ENCODE results near the gene KLK5. TPM values are rescaled to one million over a fixed set of nuclear protein-coding genes. Genes with fewer than 3 reads are reported as not detected.

The KLK5 gene
- total RNA-seq, 4 donors from 2014 or later = not detected

DNA sequence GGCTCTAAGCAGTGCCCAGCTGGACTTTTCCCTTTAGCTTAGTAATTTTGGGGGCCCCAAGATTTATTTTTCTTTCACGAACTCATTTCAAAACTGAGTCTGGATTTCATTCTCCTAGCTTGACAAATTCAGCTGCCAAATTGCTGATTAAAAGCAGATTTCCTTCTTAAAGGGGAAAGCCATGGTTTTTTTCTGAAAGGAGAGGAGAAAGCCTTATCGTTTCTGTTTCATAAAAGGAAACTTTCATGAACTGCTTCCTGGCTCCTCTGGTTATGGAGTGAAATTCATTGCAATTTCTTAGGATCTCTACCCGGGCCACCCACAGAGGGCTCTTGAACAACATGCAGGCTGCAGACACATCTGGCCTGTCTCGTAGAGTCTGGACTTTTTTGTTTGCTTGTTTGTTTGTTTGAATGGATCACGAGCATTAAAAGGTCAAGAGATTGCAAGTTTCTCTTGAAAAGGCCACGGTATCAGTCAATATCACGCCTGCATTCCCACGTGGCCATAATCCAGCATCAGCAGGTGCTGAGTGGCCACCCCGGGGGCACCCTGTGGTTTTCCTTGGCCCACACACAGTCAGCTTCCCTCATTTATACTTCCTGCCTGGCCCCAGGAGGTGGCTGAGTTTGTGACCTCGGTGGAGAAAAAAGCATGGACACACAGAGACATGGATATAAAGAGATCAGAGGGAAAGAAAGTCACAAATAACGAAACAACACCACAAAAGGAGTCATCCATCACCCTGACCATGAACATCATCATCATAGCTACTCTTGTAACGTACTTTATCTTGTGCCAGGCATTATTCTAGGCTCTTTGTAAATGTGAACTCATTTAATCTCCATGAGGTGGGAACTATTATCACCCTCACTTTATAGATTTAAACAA is 31.2 kb downstream of the KLK5 start:
- Histone ChIP-seq H3K36me3 (no peaks in the 10 kb centered on the region), H3K27me3 (peaks cover 0 to 91% (median 5%) of the 10 kb centered on the region in 4 donors), H3K27ac (replicated peaks in 1 of 4) (no peak overlapping the region), H3K4me1 (peaks cover 0 to 7% (median 2%) of the 10 kb centered on the region in 4 donors), H3K9me3 (no peaks in the 10 kb centered on the region), H3K4me3 (no peak overlapping the region)
- intact Hi-C loops (cut with DNase I) = no loop called here
- TF ChIP-seq CTCF (IDR thresholded peaks at IDR 0.05) (no peak), EP300 (IDR thresholded peaks at IDR 0.05) (no peak), POLR2AphosphoS5 (IDR thresholded peaks at IDR 0.05) (no peak), POLR2A (IDR thresholded peaks at IDR 0.05; ENCODE audit: low read depth) (no peak)
- WGBS = 6% methylated on average over 12 of the region's 12 CpGs
- no peak for DNase-seq (ENCODE audit: extremely low spot score)

GRCh38 chr19:50916069-50916468 is 36.8 kb downstream of the KLK5 start:
- 85% methylated on average over 1 of the region's 2 CpGs for WGBS
- Histone ChIP-seq H3K27me3 (peaks cover 0 to 93% (median 9%) of the 10 kb centered on the region in 4 donors), H3K27ac (replicated peaks in 1 of 4) (no peak overlapping the region), H3K4me3 (no peak overlapping the region), H3K4me1 (no peaks in the 10 kb centered on the region), H3K9me3 (no peaks in the 10 kb centered on the region), H3K36me3 (no peaks in the 10 kb centered on the region)
- intact Hi-C loops (cut with DNase I) = no loop called here
- TF ChIP-seq CTCF (IDR thresholded peaks at IDR 0.05) = no peak
- TF ChIP-seq EP300 (IDR thresholded peaks at IDR 0.05) = no peak
- no peak for TF ChIP-seq POLR2AphosphoS5 (IDR thresholded peaks at IDR 0.05)
- no peak for TF ChIP-seq POLR2A (IDR thresholded peaks at IDR 0.05; ENCODE audit: low read depth)
- no peak for DNase-seq (ENCODE audit: extremely low spot score)

DNA sequence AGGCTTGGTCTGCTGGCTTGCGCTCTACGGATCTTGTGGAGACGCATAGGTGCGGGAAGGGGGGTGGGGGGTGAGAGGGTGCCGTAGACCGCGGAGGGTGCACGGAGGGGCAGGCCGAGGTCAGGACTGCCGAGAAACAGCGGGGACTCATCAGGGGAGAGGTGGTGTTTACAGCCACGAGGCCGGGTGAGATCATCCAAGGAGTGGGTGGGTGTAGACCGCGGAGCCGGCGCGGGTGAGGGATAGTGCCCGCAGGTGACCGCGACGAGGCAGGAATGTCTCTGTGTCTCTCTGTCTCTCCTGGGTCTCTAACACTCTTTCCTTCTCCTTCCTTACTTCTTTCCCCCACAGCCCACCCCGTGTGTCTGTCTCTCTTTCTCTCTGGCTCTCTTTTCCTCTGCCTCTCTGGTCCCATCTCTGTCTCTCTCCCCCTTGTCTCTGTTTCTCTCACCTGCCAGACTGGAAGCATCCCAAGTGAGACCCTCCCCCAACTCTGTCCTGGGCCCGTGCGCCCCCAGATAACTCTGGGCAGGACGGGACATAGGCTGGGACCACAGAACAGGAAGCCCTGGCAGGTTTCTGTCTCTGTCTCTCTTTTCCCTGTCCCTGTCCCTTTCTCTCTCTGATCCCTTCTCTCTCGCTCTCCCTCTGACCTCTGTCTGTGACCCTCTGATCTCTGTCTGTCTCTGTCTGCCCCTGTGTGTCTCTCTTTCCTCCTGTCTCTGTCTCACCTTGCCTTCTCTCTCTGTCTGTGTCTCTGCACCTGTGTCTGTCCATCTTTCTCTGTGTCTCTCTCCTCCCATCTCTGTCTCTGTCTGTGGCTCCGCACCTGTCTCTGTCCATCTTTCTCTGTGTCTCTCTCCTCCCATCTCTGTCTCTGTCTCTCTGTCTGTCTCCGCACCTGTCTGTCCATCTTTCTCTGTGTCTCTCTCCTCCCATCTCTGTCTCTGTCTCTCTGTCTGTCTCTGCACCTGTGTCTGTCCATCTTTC is 39.8 kb downstream of the KLK5 start:
- Histone ChIP-seq H3K9me3 (no peaks in the 10 kb centered on the region), H3K27ac (replicated peaks in 1 of 4) (no peak overlapping the region), H3K4me3 (no peak overlapping the region), H3K27me3 (peaks cover 0 to 95% (median 29%) of the 10 kb centered on the region in 4 donors), H3K36me3 (no peaks in the 10 kb centered on the region), H3K4me1 (peaks cover 0 to 10% (median 7%) of the 10 kb centered on the region in 4 donors)
- intact Hi-C loops (cut with DNase I) = no loop called here
- DNase-seq (ENCODE audit: extremely low spot score) = no peak
- no peak for TF ChIP-seq CTCF (IDR thresholded peaks at IDR 0.05)
- TF ChIP-seq EP300 (IDR thresholded peaks at IDR 0.05) = no peak
- TF ChIP-seq POLR2AphosphoS5 (IDR thresholded peaks at IDR 0.05) = no peak
- TF ChIP-seq POLR2A (IDR thresholded peaks at IDR 0.05; ENCODE audit: low read depth) = no peak
- WGBS = 8% methylated on average over 29 of the region's 29 CpGs

- Histone ChIP-seq H3K4me1 (peaks cover 0 to 10% (median 7%) of the 10 kb centered on the region in 4 donors), H3K27ac (replicated peaks in 1 of 4) (no peak overlapping the region), H3K36me3 (no peaks in the 10 kb centered on the region), H3K9me3 (no peaks in the 10 kb centered on the region), H3K4me3 (no peak overlapping the region), H3K27me3 (peaks cover 0 to 95% (median 32%) of the 10 kb centered on the region in 4 donors)
- DNase-seq (ENCODE audit: extremely low spot score) = no peak
- intact Hi-C loops (cut with DNase I) = no loop called here
- 18% methylated on average over 21 of the region's 21 CpGs for WGBS
- no peak for TF ChIP-seq POLR2A (IDR thresholded peaks at IDR 0.05; ENCODE audit: low read depth)
- no peak for TF ChIP-seq POLR2AphosphoS5 (IDR thresholded peaks at IDR 0.05)
- TF ChIP-seq EP300 (IDR thresholded peaks at IDR 0.05) = no peak
- TF ChIP-seq CTCF (IDR thresholded peaks at IDR 0.05) = no peak
Measured at GRCh38 chr19:50912102-50912599, 40.7 kb downstream of the KLK5 start.

All from esophagus muscularis mucosa (tissue), 4 donors.